ENCODE results near the gene CREB3. TPM values are rescaled to one million over a fixed set of nuclear protein-coding genes. Genes with fewer than 3 reads are reported as not detected.

The CREB3 gene
- total and polyA plus RNA-seq, 2 of the 4 experiments (the other 2 are of a cell fraction), result 60.7 to 106 TPM

DNA sequence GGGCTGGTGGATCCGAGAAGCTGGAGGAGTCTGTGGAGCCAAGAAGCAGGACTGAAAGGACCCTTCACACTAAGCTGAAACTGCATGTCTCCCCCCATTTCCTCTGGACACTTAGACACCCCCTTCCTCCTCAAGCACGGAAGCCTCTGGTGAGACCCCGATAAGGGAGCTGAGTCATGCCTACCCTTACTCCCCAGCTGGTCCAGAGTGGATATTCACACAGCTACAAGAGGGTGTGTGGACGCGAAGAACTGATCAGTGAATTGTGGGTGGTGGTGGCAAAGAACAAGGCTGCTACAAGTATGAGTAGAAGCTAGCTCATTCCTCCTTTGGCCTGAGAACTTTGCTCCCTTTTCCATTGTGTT lies 4.8 kb upstream of the CREB3 start:
- no TSS peak for BruUV-seq (replicated peaks)

More for the DNA sequence above, 4.8 kb upstream of the CREB3 start:
- H3K18ac ChIP-seq (ENCODE audit: low read depth, low read length), result peak overlapping the region; percentile 98
- peak overlapping the region; percentile 91 for H3K4me2 ChIP-seq (ENCODE audit: low read depth, low read length)
- H2BK20ac ChIP-seq (ENCODE audit: low read depth, low read length), result peak overlapping the region; percentile 99
- POLR2A ChIA-PET (ENCODE audit: unreplicated experiment), result interaction anchor here (0.6 to 2.8 kb wide), 12 partner anchors 10 to 99 kb away, joined by 3 to 23 read pairs (median 3); partner anchors contain the start of genes CA9, CCDC107, RMRP and TPM2
- peak overlapping the region; percentile 99 for H3K4ac ChIP-seq (ENCODE audit: low read depth, low read length)
- H2BK15ac ChIP-seq (ENCODE audit: low read depth, low read length), result peak overlapping the region; percentile 97
- peak overlapping the region; percentile 90 for H3K27ac ChIP-seq (ENCODE audit: insufficient read depth, low read length)
- peaks cover 6% of the 10 kb centered on the region; the same call in 1 of the 2 replicates for H3K9me1 ChIP-seq (ENCODE audit: insufficient read depth, low read length)
- peak overlapping the region; percentile 99 for H3K23ac ChIP-seq (ENCODE audit: low read depth, low read length)
- peak overlapping the region; percentile 98 for H2AK5ac ChIP-seq (ENCODE audit: low read depth, low read length)
- ATAC-seq (ENCODE audit: low read depth) (no peak), DNase-seq (no peak)
- dilution Hi-C loops (cut with HindIII; ENCODE audit: low sequenced_read_pairs, unreplicated experiment), result no loop called here
- peak overlapping the region; percentile 98 for H2BK120ac ChIP-seq (ENCODE audit: low read depth, low read length)
- H4K5ac ChIP-seq (ENCODE audit: low read depth, low read length), result peak overlapping the region; percentile 99
- no peaks in the 10 kb centered on the region for H3K9me3 ChIP-seq (ENCODE audit: control insufficient read depth, insufficient read depth, low read length)
- H2BK5ac ChIP-seq (ENCODE audit: low read depth, low read length, poor library complexity, severe bottlenecking), result peak overlapping the region; percentile 96
- H4K8ac ChIP-seq (ENCODE audit: low read depth in 2 of 2, low read length in 2 of 2), result peak overlapping the region; percentile 92 to 99
- H3K27me3 ChIP-seq (ENCODE audit: control insufficient read depth, insufficient read depth, low read length), result no peaks in the 10 kb centered on the region
- H4K91ac ChIP-seq (ENCODE audit: insufficient read depth, low read depth, low read length), result peak overlapping the region; percentile 100
- peak overlapping the region; percentile 90 for H3K9ac ChIP-seq (ENCODE audit: low read depth, low read length)
- peaks cover 25% of the 10 kb centered on the region for H3K4me1 ChIP-seq (ENCODE audit: control insufficient read depth, insufficient read depth, low read length)
- peaks cover 29% of the 10 kb centered on the region for H3K36me3 ChIP-seq (ENCODE audit: control insufficient read depth, insufficient read depth, low read length)
- H2AK9ac ChIP-seq (replicated peaks; ENCODE audit: low read depth, low read length, poor library complexity), result peak overlapping the region; percentile 93
- intact Hi-C loops (cut with micrococcal nuclease), result loop anchor here (1.0 to 2.0 kb wide), 3 partner anchors 32 to 69 kb away; partner anchors contain the start of genes CCDC107 and RMRP
- peak overlapping the region; percentile 99 for H3K14ac ChIP-seq (replicated peaks; ENCODE audit: low read depth, low read length)
- peak overlapping the region; percentile 41 for H3K4me3 ChIP-seq (ENCODE audit: insufficient read depth, low read depth, low read length)
- peak overlapping the region; percentile 5 for H2AFZ ChIP-seq (replicated peaks; ENCODE audit: low read length, poor library complexity)
- peaks cover 42% of the 10 kb centered on the region for H4K20me1 ChIP-seq (ENCODE audit: insufficient read depth, low read length)
- H3K56ac ChIP-seq (ENCODE audit: extremely low read depth, insufficient read depth, low read length), result peak overlapping the region; percentile 97
- no peak for TF ChIP-seq MXI1 (IDR thresholded peaks at IDR 0.05; ENCODE audit: borderline replicate concordance, low read depth, low read length)
- no peak for TF ChIP-seq MAZ (IDR thresholded peaks at IDR 0.05; ENCODE audit: borderline replicate concordance, low read depth, low read length)
- TF ChIP-seq POLR2A (IDR thresholded peaks at IDR 0.05; ENCODE audit: low read depth, low read length), result no peak
- TF ChIP-seq NFE2L2 (IDR thresholded peaks at IDR 0.05; ENCODE audit: low read depth, low read length), result peak; percentile 48; the same call in 1 of the 2 replicates
- CTCF ChIA-PET, result interaction anchor here (1.1 to 1.8 kb wide), 4 partner anchors 9 to 69 kb away, joined by 3 to 6 read pairs (median 4); no protein-coding TSS in a partner anchor
- in situ Hi-C loops (cut with MboI; ENCODE audit: low sequenced_read_pairs), result no loop called here
- WGBS, 2 experiments (ENCODE audit: extremely low coverage in 2 of 2, insufficient read length in 1 of 2), result no CpG with 5 or more reads among the region's 5 CpGs
- H3K79me1 ChIP-seq (ENCODE audit: low read depth in 1 of 2, low read length in 2 of 2), result peaks cover 20 to 73% of the 10 kb centered on the region in 2 experiments

Data from IMR-90 (cell line).